Mesenchymal stem cell (in vitro differentiated cells and primary cell): ENCODE measurements around the gene CCT5.

Experiments
- DNase-seq: peaks from one replicate; pipeline ENCODE4 v3.0.0-alpha.2; 2013
- H2AFZ ChIP-seq: one replicate; pipeline ENCODE4 v1.6.1; 2013; ENCODE audit warnings: low read depth, mild to moderate bottlenecking, control low read depth, inconsistent platforms, low read length, moderate library complexity
- H2AK5ac ChIP-seq: 2 replicates; pipeline ENCODE4 v1.6.1; 2013; ENCODE audit warnings: low read length, moderate library complexity, mild to moderate bottlenecking, inconsistent platforms; ENCODE audit not compliant: severe bottlenecking
- H2BK120ac ChIP-seq: one replicate; pipeline ENCODE4 v1.6.1; 2013; ENCODE audit warnings: low read depth, mild to moderate bottlenecking, inconsistent platforms, low read length, moderate library complexity
- H2BK12ac ChIP-seq, 2 experiments: one replicate each; pipeline ENCODE4 v1.6.1; 2013; ENCODE audit warnings: inconsistent platforms in 2 of 2, low read length in 2 of 2, mild to moderate bottlenecking in 2 of 2, moderate library complexity in 2 of 2, control low read depth in 1 of 2
- H2BK15ac ChIP-seq: one replicate; pipeline ENCODE4 v1.6.1; 2013; ENCODE audit warnings: mild to moderate bottlenecking, low read depth, inconsistent platforms; ENCODE audit not compliant: poor library complexity, severe bottlenecking
- H2BK5ac ChIP-seq: 2 replicates; pipeline ENCODE4 v1.6.1; 2013; ENCODE audit warnings: low read depth, mild to moderate bottlenecking, low read length, control low read depth, inconsistent platforms; ENCODE audit not compliant: poor library complexity, severe bottlenecking
- H3K14ac ChIP-seq, 2 experiments: one replicate each; pipeline ENCODE4 v1.6.1; 2013; ENCODE audit warnings: inconsistent platforms in 2 of 2, low read length in 2 of 2, control low read depth in 1 of 2, mild to moderate bottlenecking in 1 of 2, moderate library complexity in 1 of 2
- H3K18ac ChIP-seq, 2 experiments: one replicate each; pipeline ENCODE4 v1.6.1; 2013; ENCODE audit warnings: inconsistent platforms in 2 of 2, low read length in 2 of 2, control low read depth in 1 of 2, low read depth in 1 of 2, mild to moderate bottlenecking in 1 of 2
- H3K23ac ChIP-seq, 2 experiments: one replicate each; pipeline ENCODE4 v1.6.1; 2013; ENCODE audit warnings: inconsistent platforms in 2 of 2, low read length in 2 of 2, mild to moderate bottlenecking in 2 of 2, moderate library complexity in 2 of 2, control low read depth in 1 of 2
- H3K27ac ChIP-seq: 2 replicates; pipeline ENCODE4 v1.5.1; 2013; ENCODE audit warnings: mild to moderate bottlenecking, moderate library complexity, low read length, control low read depth, inconsistent platforms; ENCODE audit not compliant: poor library complexity, severe bottlenecking
- H3K27me3 ChIP-seq, 2 experiments: 2 replicates each; pipeline versions ENCODE4 v1.6.1 to v1.7.0; 2013; ENCODE audit warnings: low read length in 2 of 2, mild to moderate bottlenecking in 2 of 2, moderate library complexity in 2 of 2, control low read depth in 1 of 2, inconsistent platforms in 1 of 2; ENCODE audit not compliant: control insufficient read depth in 1 of 2, insufficient read depth in 1 of 2
- H3K36me3 ChIP-seq, 2 experiments: 2 replicates each; pipeline versions ENCODE4 v1.6.1 to v1.7.0; 2013; ENCODE audit warnings: low read length in 2 of 2, control low read depth in 1 of 2, inconsistent platforms in 1 of 2, low read depth in 1 of 2, mild to moderate bottlenecking in 1 of 2; ENCODE audit not compliant: insufficient read depth in 2 of 2, control insufficient read depth in 1 of 2
- H3K4ac ChIP-seq, 2 experiments: one replicate each; pipeline ENCODE4 v1.6.1; 2013; ENCODE audit warnings: inconsistent platforms in 2 of 2, low read length in 2 of 2, mild to moderate bottlenecking in 2 of 2, moderate library complexity in 2 of 2, control low read depth in 1 of 2, low read depth in 1 of 2
- H3K4me1 ChIP-seq: 2 replicates; pipeline ENCODE4 v1.6.1; 2013; ENCODE audit warnings: low read depth, low read length, control low read depth; ENCODE audit not compliant: control insufficient read depth, insufficient read depth
- H3K4me2 ChIP-seq: 2 replicates; pipeline ENCODE4 v1.6.1; 2013; ENCODE audit warnings: low read length, mild to moderate bottlenecking, inconsistent platforms; ENCODE audit not compliant: poor library complexity, severe bottlenecking
- H3K4me3 ChIP-seq, 2 experiments: 2 replicates each; pipeline versions ENCODE4 v1.5.1 to v1.7.0; 2013; ENCODE audit warnings: low read length in 2 of 2, mild to moderate bottlenecking in 2 of 2, control low read depth in 1 of 2, low read depth in 1 of 2; ENCODE audit not compliant: insufficient read depth in 1 of 2
- H3K79me1 ChIP-seq: replicated peaks from 2 replicates; pipeline ENCODE4 v1.6.1; 2013; ENCODE audit warnings: mild to moderate bottlenecking, control low read depth, low read length, inconsistent platforms; ENCODE audit not compliant: poor library complexity, severe bottlenecking
- H3K9ac ChIP-seq: 2 replicates; pipeline ENCODE4 v1.7.0; 2013; ENCODE audit warnings: mild to moderate bottlenecking, low read length, moderate library complexity
- H3K9me3 ChIP-seq: 2 replicates; pipeline ENCODE4 v1.7.0; 2013; ENCODE audit warnings: mild to moderate bottlenecking, low read length; ENCODE audit not compliant: control insufficient read depth
- H4K8ac ChIP-seq: one replicate; pipeline ENCODE4 v1.6.1; 2013; ENCODE audit warnings: inconsistent platforms, mild to moderate bottlenecking, low read length, moderate library complexity
- H4K91ac ChIP-seq: one replicate; pipeline ENCODE4 v1.6.1; 2013; ENCODE audit warnings: mild to moderate bottlenecking, low read length, inconsistent platforms
- WGBS: methylation state at CpG from one replicate; pipeline ENCODE4 v1.1.7; 2013; ENCODE audit warnings: mixed read lengths; 5-methylcytosine and 5-hydroxymethylcytosine counted together

Gene CCT5

DNA sequence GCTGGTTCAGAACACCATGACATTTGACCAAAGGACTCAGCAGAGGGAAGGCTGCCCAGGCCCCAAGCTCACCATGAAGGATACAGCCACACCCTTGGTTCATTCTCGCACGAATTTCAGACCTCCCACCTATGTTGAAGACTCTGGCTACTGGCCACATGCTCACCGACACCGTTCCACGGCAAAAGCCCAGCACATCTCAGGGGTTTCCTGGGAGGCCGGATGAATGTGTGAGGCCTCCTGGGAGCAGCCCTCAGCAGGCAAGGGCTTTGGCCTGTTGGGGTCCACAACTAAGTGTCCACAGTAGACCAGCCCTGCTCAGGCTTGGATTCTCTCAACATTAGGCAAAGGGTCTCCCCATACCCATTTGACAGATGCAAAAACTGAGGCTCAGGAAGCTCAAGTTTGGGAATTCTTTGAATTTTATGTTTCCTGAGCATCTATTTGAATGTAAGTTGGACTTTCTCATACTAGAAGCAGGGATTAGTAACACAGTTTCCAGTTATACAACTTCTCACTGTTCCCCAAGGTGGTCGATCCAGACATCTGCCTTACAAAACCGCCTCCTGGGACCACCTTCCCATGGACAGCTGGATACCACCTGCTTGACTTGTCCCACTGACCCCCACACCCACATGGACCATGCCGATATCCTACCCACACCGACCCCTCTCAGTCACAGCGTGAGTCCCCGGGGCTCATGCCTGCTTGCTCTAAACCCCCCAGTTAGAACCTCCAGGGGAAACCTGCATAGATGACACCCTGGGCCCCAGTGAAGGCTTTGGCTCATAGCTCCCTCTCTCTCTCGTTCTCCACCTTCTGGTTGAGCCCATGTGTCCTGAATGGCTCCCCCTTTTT is 27.9 kb downstream of the CCT5 start:
- Histone ChIP-seq H3K4ac (no peak overlapping the region), H3K27ac (no peak overlapping the region), H2BK12ac (no peak overlapping the region), H2AFZ (no peak overlapping the region), H3K36me3 (peaks cover 5 to 31% of the 10 kb centered on the region in 2 experiments), H3K4me1 (no peaks in the 10 kb centered on the region), H3K23ac (peak overlapping the region in 1 of 2 experiments; percentile 17), H2BK120ac (no peak overlapping the region), H3K27me3 (no peaks in the 10 kb centered on the region), H3K14ac (no peak overlapping the region), H2BK15ac (no peak overlapping the region), H3K79me1 (no peaks in the 10 kb centered on the region), H3K9me3 (no peaks in the 10 kb centered on the region), H4K8ac (no peak overlapping the region), H3K4me3 (no peak overlapping the region), H3K4me2 (no peak overlapping the region), H3K9ac (no peak overlapping the region), H4K91ac (no peak overlapping the region), H3K18ac (no peak overlapping the region), H2AK5ac (no peak overlapping the region), H2BK5ac (no peak overlapping the region)
- WGBS, result 95% methylated on average over 13 of the region's 13 CpGs
- DNase-seq, result no peak

DNA sequence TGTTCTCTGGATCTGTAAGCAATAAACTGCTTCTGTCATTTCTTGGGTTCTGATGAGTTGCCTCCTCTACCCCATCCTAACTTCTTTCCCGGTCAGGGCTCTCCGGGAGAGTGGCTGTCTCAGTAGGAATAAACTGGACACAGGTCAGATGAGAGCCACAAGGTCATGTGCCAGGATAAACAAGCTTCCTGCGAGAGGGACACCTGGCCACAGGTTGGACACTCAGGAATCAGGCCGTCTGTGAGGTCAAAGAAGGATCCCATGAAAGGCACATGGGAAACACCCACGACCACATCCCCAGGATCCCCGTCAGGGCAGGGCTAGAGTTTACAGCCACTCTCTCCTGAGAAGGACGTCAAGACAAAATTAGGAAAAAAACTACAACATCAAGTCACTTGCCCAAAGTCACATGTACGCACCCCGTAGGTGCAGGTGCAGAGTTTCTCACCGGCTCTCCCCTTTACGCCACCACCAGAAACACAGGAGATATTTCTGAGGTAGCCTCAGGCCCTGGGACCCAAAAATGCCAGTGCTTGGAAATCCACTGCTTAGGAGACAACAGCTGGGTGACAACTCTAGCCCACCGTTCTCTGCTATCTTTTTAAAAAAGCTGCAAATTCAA is 28.7 kb downstream of the CCT5 start:
- no peaks in the 10 kb centered on the region for H3K4me1 ChIP-seq
- H3K23ac ChIP-seq, result no peak overlapping the region
- no peak overlapping the region for H3K4me2 ChIP-seq
- H3K79me1 ChIP-seq, result no peaks in the 10 kb centered on the region
- no peak overlapping the region for H4K91ac ChIP-seq
- no peak for DNase-seq
- no peak overlapping the region for H2BK120ac ChIP-seq
- no peak overlapping the region for H4K8ac ChIP-seq
- H3K4me3 ChIP-seq, result no peak overlapping the region
- no peak overlapping the region for H3K18ac ChIP-seq
- H3K27me3 ChIP-seq, result no peaks in the 10 kb centered on the region
- H3K14ac ChIP-seq, result no peak overlapping the region
- no peak overlapping the region for H2BK12ac ChIP-seq
- no peak overlapping the region for H3K4ac ChIP-seq
- WGBS, result 92% methylated on average over 11 of the region's 12 CpGs
- H2AK5ac ChIP-seq, result no peak overlapping the region
- H2BK5ac ChIP-seq, result no peak overlapping the region
- no peaks in the 10 kb centered on the region for H3K9me3 ChIP-seq
- H3K36me3 ChIP-seq, result peaks cover 5 to 31% of the 10 kb centered on the region in 2 experiments
- no peak overlapping the region for H2AFZ ChIP-seq
- no peak overlapping the region for H3K27ac ChIP-seq
- no peak overlapping the region for H2BK15ac ChIP-seq
- no peak overlapping the region for H3K9ac ChIP-seq

DNA sequence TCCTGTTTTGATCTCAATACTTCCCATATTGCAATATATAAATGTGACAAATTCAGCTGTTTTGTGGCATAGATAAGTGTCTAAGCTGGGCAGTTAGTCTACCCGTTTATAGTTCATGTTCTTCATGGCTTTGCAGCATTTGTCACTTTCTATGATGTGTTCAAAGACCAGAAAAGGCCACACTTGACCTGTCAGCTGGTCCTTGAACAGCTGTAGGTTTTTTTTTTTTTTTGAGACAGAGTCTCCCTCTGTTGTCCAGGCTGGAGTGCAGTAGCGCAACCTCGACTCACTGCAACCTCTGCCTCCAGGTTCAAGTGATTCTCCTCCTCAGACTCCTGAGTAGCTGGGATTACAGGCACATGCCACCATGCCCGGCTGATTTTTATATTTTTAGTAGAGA is 29.2 kb downstream of the CCT5 start:
- H3K27me3 ChIP-seq, result no peaks in the 10 kb centered on the region
- no peak overlapping the region for H2AK5ac ChIP-seq
- no peaks in the 10 kb centered on the region for H3K9me3 ChIP-seq
- H3K14ac ChIP-seq, result no peak overlapping the region
- H2AFZ ChIP-seq, result no peak overlapping the region
- peaks cover 2% of the 10 kb centered on the region for H3K4me1 ChIP-seq
- no peak overlapping the region for H3K4ac ChIP-seq
- H2BK12ac ChIP-seq, result no peak overlapping the region
- no peak overlapping the region for H2BK120ac ChIP-seq
- no peak overlapping the region for H3K23ac ChIP-seq
- no peak overlapping the region for H3K4me2 ChIP-seq
- 97% methylated on average over 3 of the region's 4 CpGs for WGBS
- DNase-seq, result no peak
- H4K91ac ChIP-seq, result no peak overlapping the region
- no peak overlapping the region for H2BK15ac ChIP-seq
- peaks cover 5 to 31% of the 10 kb centered on the region in 2 experiments for H3K36me3 ChIP-seq
- no peak overlapping the region for H3K9ac ChIP-seq
- H3K18ac ChIP-seq, result no peak overlapping the region
- no peak overlapping the region for H4K8ac ChIP-seq
- no peak overlapping the region for H3K27ac ChIP-seq
- H3K79me1 ChIP-seq, result no peaks in the 10 kb centered on the region
- H3K4me3 ChIP-seq, result no peak overlapping the region
- no peak overlapping the region for H2BK5ac ChIP-seq

DNA sequence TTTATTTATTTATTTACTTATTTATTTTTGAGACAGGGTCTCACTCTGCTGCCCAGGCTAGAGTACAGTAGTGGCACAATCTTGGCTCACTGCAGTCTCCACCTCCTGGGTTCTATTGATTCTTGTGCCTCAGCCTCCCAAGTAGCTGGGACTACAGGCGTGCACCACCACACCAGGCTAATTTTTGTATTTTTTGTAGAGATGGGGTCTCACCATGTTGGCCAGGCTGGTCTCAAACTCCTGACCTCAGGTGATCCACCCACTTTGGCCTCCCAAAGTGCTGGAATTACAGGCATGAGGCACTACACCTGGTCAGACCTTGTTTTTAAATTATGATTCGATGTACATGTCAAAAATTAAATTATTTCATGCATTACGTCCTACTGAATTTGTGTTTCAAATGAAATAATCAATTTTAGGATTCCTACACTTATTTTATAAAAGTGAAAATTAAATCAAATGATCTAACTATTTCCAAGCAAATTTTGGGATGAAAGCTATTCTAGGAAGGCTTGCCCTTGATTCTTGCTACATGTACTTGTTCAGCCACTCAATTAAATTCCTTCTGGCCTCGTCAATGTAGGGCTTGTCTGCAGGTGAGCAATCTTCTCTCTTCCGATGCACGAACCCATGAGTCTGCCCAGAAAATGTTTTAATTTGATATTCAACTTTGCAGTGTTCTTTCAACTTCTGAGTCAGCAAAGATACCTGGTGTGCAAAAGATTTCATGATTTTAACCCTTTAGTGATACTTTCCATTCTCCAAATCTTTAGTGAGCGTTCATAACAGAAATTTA is 30.0 kb downstream of the CCT5 start:
- Histone ChIP-seq H2BK15ac (no peak overlapping the region), H2AK5ac (no peak overlapping the region), H3K4me3 (no peak overlapping the region), H3K23ac (no peak overlapping the region), H2BK5ac (no peak overlapping the region), H3K36me3 (peaks cover 8 to 36% of the 10 kb centered on the region in 2 experiments), H3K4me2 (no peak overlapping the region), H2BK12ac (no peak overlapping the region), H3K4me1 (peaks cover 2% of the 10 kb centered on the region), H4K91ac (no peak overlapping the region), H3K14ac (no peak overlapping the region), H3K9me3 (no peaks in the 10 kb centered on the region), H2BK120ac (no peak overlapping the region), H3K4ac (no peak overlapping the region), H3K27ac (no peak overlapping the region), H2AFZ (no peak overlapping the region), H3K27me3 (no peaks in the 10 kb centered on the region), H4K8ac (no peak overlapping the region), H3K79me1 (no peaks in the 10 kb centered on the region), H3K18ac (no peak overlapping the region), H3K9ac (no peak overlapping the region)
- WGBS, result 80% methylated on average over 5 of the region's 7 CpGs
- DNase-seq, result no peak
